PC-9 (cell line): ENCODE data around the gene VDR.

ENCODE experiments used
- EZH2 ChIP-seq: fragments of 200-600 bp; sonication (generic); IDR thresholded peaks from 2 replicates; pipeline ENCODE4 v1.8.0; 2017; ENCODE audit warnings: antibody characterized with exemption, low read depth
- TF ChIP-seq, protein P1 (sequence below): fragments of 200-600 bp; sonication (generic); conservative IDR thresholded peaks from 2 replicates; pipeline ENCODE4 v1.6.1; 2017; ENCODE audit warnings: mixed run types, antibody characterized with exemption, mild to moderate bottlenecking, moderate library complexity

GRCh38 chr12:47927346-47927745 is 22.6 kb upstream of the VDR start:
- TF ChIP-seq, protein P1, sequence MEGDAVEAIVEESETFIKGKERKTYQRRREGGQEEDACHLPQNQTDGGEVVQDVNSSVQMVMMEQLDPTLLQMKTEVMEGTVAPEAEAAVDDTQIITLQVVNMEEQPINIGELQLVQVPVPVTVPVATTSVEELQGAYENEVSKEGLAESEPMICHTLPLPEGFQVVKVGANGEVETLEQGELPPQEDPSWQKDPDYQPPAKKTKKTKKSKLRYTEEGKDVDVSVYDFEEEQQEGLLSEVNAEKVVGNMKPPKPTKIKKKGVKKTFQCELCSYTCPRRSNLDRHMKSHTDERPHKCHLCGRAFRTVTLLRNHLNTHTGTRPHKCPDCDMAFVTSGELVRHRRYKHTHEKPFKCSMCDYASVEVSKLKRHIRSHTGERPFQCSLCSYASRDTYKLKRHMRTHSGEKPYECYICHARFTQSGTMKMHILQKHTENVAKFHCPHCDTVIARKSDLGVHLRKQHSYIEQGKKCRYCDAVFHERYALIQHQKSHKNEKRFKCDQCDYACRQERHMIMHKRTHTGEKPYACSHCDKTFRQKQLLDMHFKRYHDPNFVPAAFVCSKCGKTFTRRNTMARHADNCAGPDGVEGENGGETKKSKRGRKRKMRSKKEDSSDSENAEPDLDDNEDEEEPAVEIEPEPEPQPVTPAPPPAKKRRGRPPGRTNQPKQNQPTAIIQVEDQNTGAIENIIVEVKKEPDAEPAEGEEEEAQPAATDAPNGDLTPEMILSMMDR = no peak
- no peak for TF ChIP-seq EZH2
